Hepatocyte (in vitro differentiated cells): ENCODE results near the gene KIFC1. TPM values are rescaled to one million over a fixed set of nuclear protein-coding genes. Genes with fewer than 3 reads are reported as not detected.
A peak's percentile ranks its signal among the peaks of the same experiment; 100 is the strongest.

ENCODE experiments used
- DNase-seq: peaks from one replicate; pipeline ENCODE4 v3.0.0-alpha.2; 2016; ENCODE audit warnings: low spot score
- H2AFZ ChIP-seq: fragments of 200-600 bp; sonication (generic); 2 replicates; pipeline ENCODE4 v1.6.0; 2016; ENCODE audit warnings: antibody characterized with exemption, mild to moderate bottlenecking
- H3K27ac ChIP-seq: fragments of 200-600 bp; sonication (generic); 2 replicates; pipeline ENCODE4 v1.5.1; 2016; ENCODE audit warnings: mild to moderate bottlenecking
- H3K27me3 ChIP-seq: fragments of 200-600 bp; sonication (generic); 2 replicates; pipeline ENCODE4 v1.6.1; 2016
- H3K36me3 ChIP-seq: fragments of 200-600 bp; sonication (generic); replicated peaks from 2 replicates; pipeline ENCODE4 v1.5.1; 2016; ENCODE audit warnings: low read depth; ENCODE audit not compliant: insufficient read depth
- H3K4me1 ChIP-seq: fragments of 200-600 bp; sonication (generic); 2 replicates; pipeline ENCODE4 v1.5.1; 2016; ENCODE audit warnings: mild to moderate bottlenecking, moderate library complexity; ENCODE audit not compliant: insufficient read depth
- H3K4me2 ChIP-seq: fragments of 200-600 bp; sonication (generic); 2 replicates; pipeline ENCODE4 v1.6.0; 2016
- H3K4me3 ChIP-seq: fragments of 200-600 bp; sonication (generic); 2 replicates; pipeline ENCODE4 v1.5.1; 2016; ENCODE audit warnings: mild to moderate bottlenecking
- H3K79me2 ChIP-seq: fragments of 200-600 bp; sonication (generic); 2 replicates; pipeline ENCODE4 v1.6.0; 2017; ENCODE audit warnings: mild to moderate bottlenecking
- H3K9me2 ChIP-seq: fragments of 200-600 bp; sonication (generic); replicated peaks from 2 replicates; pipeline ENCODE4 v1.6.0; 2017; ENCODE audit warnings: mild to moderate bottlenecking; ENCODE audit not compliant: insufficient read depth
- H3K9me3 ChIP-seq: fragments of 200-600 bp; sonication (generic); 2 replicates; pipeline ENCODE4 v1.5.1; 2016; ENCODE audit warnings: low read depth, mild to moderate bottlenecking
- H4K20me1 ChIP-seq: fragments of 200-600 bp; sonication (generic); 2 replicates; pipeline ENCODE4 v1.6.0; 2016; ENCODE audit warnings: mild to moderate bottlenecking; ENCODE audit not compliant: insufficient read depth, poor library complexity, severe bottlenecking
- CTCF ChIP-seq: fragments of 200-600 bp; sonication (generic); IDR thresholded peaks from 2 replicates; pipeline ENCODE4 v1.5.1; 2016; ENCODE audit warnings: antibody characterized with exemption, mild to moderate bottlenecking; ENCODE audit not compliant: poor library complexity
- EZH2 ChIP-seq: fragments of 200-600 bp; sonication (generic); IDR thresholded peaks from 2 replicates; pipeline ENCODE4 v1.6.1; 2016; ENCODE audit warnings: antibody characterized with exemption, mild to moderate bottlenecking, borderline replicate concordance
- EZH2phosphoT487 ChIP-seq: fragments of 200-600 bp; sonication (generic); IDR thresholded peaks from one replicate; pipeline ENCODE4 v1.6.1; 2018; ENCODE audit warnings: antibody characterized with exemption, mild to moderate bottlenecking, low read depth, moderate library complexity; ENCODE audit not compliant: unreplicated experiment, severe bottlenecking
- WGBS: methylation state at CpG from one replicate; pipeline ENCODE4 v1.1.6; 2016; ENCODE audit warnings: low lambda C conversion rate; ENCODE audit errors: missing lambda C conversion rate; 5-methylcytosine and 5-hydroxymethylcytosine counted together
- polyA plus RNA-seq: library from polyadenylated mRNA; unstranded; fragments of >200 nt; fragmentation: Nextera tagmentation; extraction: Ambion mirVana; gene quantifications from 2 replicates; pipeline ENCODE4 v1.2.1, GENCODE V29; 2016
- total RNA-seq: library from RNA; depleted of rRNA; stranded (reverse); fragments of >200 nt; gene quantifications from 2 replicates; pipeline ENCODE4 v1.2.3, GENCODE V29; 2014

Gene KIFC1
- total and polyA plus RNA-seq, 2 experiments from 2014 or later = 6.1 to 12.7 TPM

DNA sequence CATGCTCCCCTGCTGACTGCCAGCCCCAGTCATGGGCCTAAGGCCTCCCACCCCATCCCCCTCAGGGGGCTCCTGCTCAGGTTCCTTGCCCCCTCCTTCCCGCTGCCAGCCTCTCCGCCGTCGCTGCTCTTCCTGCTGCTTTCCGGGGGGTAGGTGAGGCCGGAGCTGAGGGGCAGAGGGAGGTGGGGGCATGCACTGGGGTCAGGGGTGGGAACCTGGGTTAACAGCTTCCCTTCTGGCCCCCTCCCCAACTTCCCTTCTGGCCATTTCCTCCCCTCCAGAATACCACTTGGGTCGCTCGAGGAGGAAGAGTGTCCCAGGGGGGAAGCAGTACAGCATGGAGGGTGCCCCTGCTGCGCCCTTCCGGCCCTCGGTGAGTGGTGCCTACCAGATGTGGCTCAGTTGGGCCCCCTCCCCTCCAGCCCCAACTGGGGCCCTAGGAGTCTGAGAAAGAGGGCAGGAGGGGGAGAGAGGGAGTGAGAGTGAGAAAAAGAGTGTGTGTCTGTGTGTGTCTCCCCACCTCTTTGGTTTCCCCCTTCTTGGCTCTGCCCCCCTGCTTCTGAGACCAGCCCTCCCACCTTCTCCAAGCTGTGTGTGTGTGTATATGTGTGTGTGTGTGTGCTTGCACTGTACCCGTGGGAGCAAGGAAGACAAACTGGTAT lies 40.4 kb downstream of the KIFC1 start:
- TF ChIP-seq CTCF (no peak), EZH2 (no peak), EZH2phosphoT487 (no peak)
- 56% methylated on average over 9 of the region's 12 CpGs for WGBS
- no peak overlapping the region for H3K27ac ChIP-seq
- DNase-seq = no peak
- no peaks in the 10 kb centered on the region for H3K9me2 ChIP-seq
- no peaks in the 10 kb centered on the region for H3K9me3 ChIP-seq
- peaks cover 43% of the 10 kb centered on the region for H3K79me2 ChIP-seq
- H3K4me2 ChIP-seq = peak overlapping the region; percentile 55
- no peak overlapping the region for H3K4me3 ChIP-seq
- H4K20me1 ChIP-seq = no peaks in the 10 kb centered on the region
- peaks cover 38% of the 10 kb centered on the region for H3K4me1 ChIP-seq
- no peak overlapping the region for H2AFZ ChIP-seq
- no peaks in the 10 kb centered on the region for H3K36me3 ChIP-seq
- no peaks in the 10 kb centered on the region for H3K27me3 ChIP-seq

DNA sequence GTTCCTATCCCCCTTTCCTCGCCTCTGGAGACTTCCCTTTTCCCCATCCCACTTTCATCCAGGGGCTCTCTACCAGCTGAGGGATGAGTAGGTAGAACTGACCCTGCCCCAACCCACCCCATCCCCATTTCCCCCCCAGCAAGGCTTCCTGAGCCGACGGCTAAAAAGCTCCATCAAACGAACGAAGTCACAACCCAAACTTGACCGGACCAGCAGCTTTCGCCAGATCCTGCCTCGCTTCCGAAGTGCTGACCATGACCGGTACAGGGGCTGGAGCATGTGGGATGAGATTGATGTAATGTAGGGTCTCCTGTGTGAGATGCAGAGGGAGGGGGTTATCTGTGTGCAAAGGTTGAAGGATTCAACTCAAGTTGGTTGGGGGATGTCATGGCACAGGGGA lies 40.9 kb downstream of the KIFC1 start:
- Histone ChIP-seq H4K20me1 (no peaks in the 10 kb centered on the region), H3K27me3 (no peaks in the 10 kb centered on the region), H3K9me2 (no peaks in the 10 kb centered on the region), H3K79me2 (peaks cover 38% of the 10 kb centered on the region), H3K9me3 (no peaks in the 10 kb centered on the region), H3K4me1 (peaks cover 34% of the 10 kb centered on the region), H3K36me3 (no peaks in the 10 kb centered on the region), H2AFZ (no peak overlapping the region), H3K4me2 (no peak overlapping the region), H3K27ac (no peak overlapping the region), H3K4me3 (no peak overlapping the region)
- 67% methylated on average over 10 of the region's 10 CpGs for WGBS
- TF ChIP-seq EZH2phosphoT487 (no peak), EZH2 (no peak), CTCF (no peak)
- no peak for DNase-seq

DNA sequence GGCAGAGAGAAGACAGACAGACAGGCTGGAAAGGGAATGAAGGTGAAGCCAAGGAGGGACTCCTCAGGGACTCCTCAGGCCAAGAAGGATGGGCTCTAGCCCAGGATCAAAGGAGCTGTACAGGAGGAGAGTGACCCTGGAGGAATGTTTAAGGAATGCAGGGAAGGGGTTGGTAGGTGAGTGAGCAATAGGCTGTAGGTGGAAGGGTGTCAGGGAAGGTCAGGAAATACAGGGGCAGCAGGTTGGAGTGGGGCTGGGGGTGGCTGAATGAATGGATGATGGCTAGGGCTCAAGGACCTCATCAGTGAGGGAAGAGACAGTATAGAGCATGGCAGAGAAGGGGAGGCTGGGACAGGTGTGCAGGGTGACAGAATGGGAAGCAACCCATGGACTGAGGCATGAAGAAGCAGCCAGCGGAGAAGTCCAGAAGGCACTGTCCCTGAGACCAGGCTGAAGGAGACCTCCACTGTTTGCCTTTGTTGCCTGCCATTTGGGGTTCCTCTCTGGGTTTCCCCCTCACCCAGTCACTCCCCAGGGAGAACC lies 41.4 kb downstream of the KIFC1 start:
- Histone ChIP-seq H2AFZ (no peak overlapping the region), H3K27ac (peak overlapping the region; percentile 34)

More for the DNA sequence above, 41.4 kb downstream of the KIFC1 start:
- DNase-seq = no peak
- no peak overlapping the region for H3K4me3 ChIP-seq
- no peaks in the 10 kb centered on the region for H4K20me1 ChIP-seq
- H3K4me1 ChIP-seq = peaks cover 34% of the 10 kb centered on the region
- H3K9me3 ChIP-seq = no peaks in the 10 kb centered on the region
- WGBS = 100% methylated on average over 1 of the region's 1 CpG
- H3K36me3 ChIP-seq = no peaks in the 10 kb centered on the region
- peaks cover 37% of the 10 kb centered on the region for H3K79me2 ChIP-seq
- peak overlapping the region; percentile 51 for H3K4me2 ChIP-seq
- no peaks in the 10 kb centered on the region for H3K27me3 ChIP-seq
- TF ChIP-seq EZH2 (no peak), EZH2phosphoT487 (no peak), CTCF (no peak)
- no peaks in the 10 kb centered on the region for H3K9me2 ChIP-seq
